Immature natural killer cell (primary cell): ENCODE results near the gene QKI. TPM values are rescaled to one million over a fixed set of nuclear protein-coding genes. Genes with fewer than 3 reads are reported as not detected.

Experiments
- DNase-seq, 3 donors: peaks; one replicate each; pipeline ENCODE4 v3.0.0; 2022; ENCODE audit warnings: mixed read lengths in 1 of 3
- H3K27ac Mint-ChIP-seq, 6 donors: one replicate each; pipeline ENCODE4 v1.8.0; 2020; ENCODE audit warnings: mixed read lengths in 6 of 6, mild to moderate bottlenecking in 5 of 6, inconsistent platforms in 4 of 6, moderate library complexity in 3 of 6
- H3K27me3 Mint-ChIP-seq, 3 donors: one replicate each; pipeline ENCODE4 v1.8.0; 2020 to 2021; ENCODE audit warnings: low read depth in 3 of 3, mild to moderate bottlenecking in 3 of 3, mixed read lengths in 3 of 3, moderate library complexity in 3 of 3, inconsistent platforms in 1 of 3
- H3K36me3 Mint-ChIP-seq, 3 donors: one replicate each; pipeline ENCODE4 v1.8.0; 2020; ENCODE audit warnings: mixed read lengths in 3 of 3, inconsistent platforms in 2 of 3, mild to moderate bottlenecking in 2 of 3
- H3K4me1 Mint-ChIP-seq, 2 donors: one replicate each; pipeline ENCODE4 v1.8.0; 2020; ENCODE audit warnings: inconsistent platforms in 2 of 2, mild to moderate bottlenecking in 2 of 2, mixed read lengths in 2 of 2, moderate library complexity in 1 of 2
- H3K4me3 Mint-ChIP-seq, 5 donors: one replicate each; pipeline ENCODE4 v1.8.0; 2020; ENCODE audit warnings: mild to moderate bottlenecking in 5 of 5, mixed read lengths in 5 of 5, inconsistent platforms in 3 of 5, moderate library complexity in 3 of 5
- H3K9me3 Mint-ChIP-seq, 6 donors: one replicate each; pipeline ENCODE4 v1.8.0; 2020; ENCODE audit warnings: mild to moderate bottlenecking in 6 of 6, mixed read lengths in 6 of 6, inconsistent platforms in 4 of 6, moderate library complexity in 3 of 6
- polyA plus RNA-seq, 3 donors: library from polyadenylated mRNA; unstranded; fragments of 300-500 nt; fragmentation: Illumina TruSeq; gene quantifications; one replicate each; pipeline ENCODE4 v1.2.3, GENCODE V29; 2021

QKI gene
- polyA plus RNA-seq, 3 donors from 2014 or later: 12.3 to 29.1 (median 21.1) TPM

GRCh38 chr6:163501026-163501425 is 86.5 kb downstream of the QKI start:
- no peak for DNase-seq
- peaks cover 0 to 4% (median 0%) of the 10 kb centered on the region in 3 donors for H3K36me3 Mint-ChIP-seq
- no peak overlapping the region for H3K4me3 Mint-ChIP-seq
- H3K27me3 Mint-ChIP-seq: no peaks in the 10 kb centered on the region
- H3K9me3 Mint-ChIP-seq: no peaks in the 10 kb centered on the region
- peaks cover 59 to 92% of the 10 kb centered on the region in 2 donors for H3K4me1 Mint-ChIP-seq
- peak overlapping the region in 2 of 6 donors; percentile 25 to 72 for H3K27ac Mint-ChIP-seq

GRCh38 chr6:163501439-163501838 is 86.9 kb downstream of the QKI start:
- peak overlapping the region in 2 of 6 donors; percentile 25 to 72 for H3K27ac Mint-ChIP-seq
- no peak for DNase-seq
- H3K27me3 Mint-ChIP-seq: no peaks in the 10 kb centered on the region
- H3K4me1 Mint-ChIP-seq: peaks cover 59 to 92% of the 10 kb centered on the region in 2 donors
- no peaks in the 10 kb centered on the region for H3K9me3 Mint-ChIP-seq
- peaks cover 0 to 4% (median 0%) of the 10 kb centered on the region in 3 donors for H3K36me3 Mint-ChIP-seq
- H3K4me3 Mint-ChIP-seq: no peak overlapping the region

DNA sequence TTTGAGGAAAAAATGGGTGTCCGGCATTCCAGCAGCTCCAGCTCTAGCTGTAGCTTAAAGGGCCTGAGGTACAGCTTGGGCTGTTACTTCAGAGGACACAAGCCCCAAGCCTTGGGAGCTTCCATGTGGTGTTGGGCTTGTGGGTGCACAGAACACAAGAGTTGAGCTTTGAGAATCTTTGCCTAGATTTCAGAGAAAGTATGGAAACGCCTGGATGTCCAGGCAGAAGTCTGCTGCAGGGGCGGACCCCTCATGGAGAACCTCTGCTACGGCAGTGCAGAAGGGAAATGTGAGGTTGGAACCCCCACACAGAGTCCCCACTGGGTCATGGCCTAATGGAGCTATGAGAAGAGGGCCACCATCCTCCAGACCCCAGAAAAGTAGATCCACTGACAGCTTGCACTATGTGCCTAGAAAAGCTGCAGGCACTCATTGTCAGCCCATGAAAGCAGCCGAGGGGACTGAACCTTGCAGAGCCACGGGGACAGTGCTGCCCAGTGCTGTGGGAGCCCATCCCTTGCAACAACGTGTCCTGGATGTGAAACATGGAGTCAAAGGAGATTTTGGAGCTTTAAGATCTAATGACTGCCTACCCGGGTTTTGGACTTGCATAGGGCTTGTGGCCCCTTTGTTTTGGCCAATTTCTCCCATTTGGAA is 90.6 kb downstream of the QKI start:
- Mint-ChIP-seq H3K4me3 (no peak overlapping the region), H3K27ac (no peak overlapping the region), H3K4me1 (peaks cover 46 to 73% of the 10 kb centered on the region in 2 donors), H3K36me3 (peaks cover 12 to 16% (median 12%) of the 10 kb centered on the region in 3 donors), H3K27me3 (peaks cover 0 to 2% (median 0%) of the 10 kb centered on the region in 3 donors), H3K9me3 (peaks cover 7 to 14% (median 11%) of the 10 kb centered on the region in 6 donors)
- DNase-seq: no peak

- Mint-ChIP-seq H3K4me3 (no peak overlapping the region), H3K27me3 (peaks cover 0 to 2% (median 0%) of the 10 kb centered on the region in 3 donors), H3K27ac (no peak overlapping the region), H3K36me3 (peaks cover 12 to 16% (median 12%) of the 10 kb centered on the region in 3 donors), H3K9me3 (peaks cover 7 to 14% (median 11%) of the 10 kb centered on the region in 6 donors), H3K4me1 (peaks cover 39 to 73% of the 10 kb centered on the region in 2 donors)
- DNase-seq: no peak
Observed at GRCh38 chr6:163507965-163508364, 93.4 kb downstream of the QKI start.

DNA sequence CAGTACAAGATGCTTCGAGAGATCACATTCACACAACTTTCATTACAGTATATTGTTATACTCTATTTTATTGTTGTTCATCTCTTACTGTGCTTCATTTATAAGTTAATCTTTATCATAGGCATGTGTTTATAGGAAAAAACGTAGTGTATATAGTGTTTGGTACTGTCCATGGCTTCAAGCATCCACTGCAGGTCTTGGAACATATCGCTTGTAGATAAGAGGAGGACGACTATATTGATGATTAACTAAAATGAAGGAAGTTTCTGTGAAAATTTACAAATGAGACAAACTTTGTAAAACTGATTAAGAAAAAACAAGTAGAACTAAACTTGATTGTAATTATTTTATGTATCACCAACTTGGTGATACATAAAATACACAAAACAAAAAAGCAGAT is 98.5 kb downstream of the QKI start:
- H3K27me3 Mint-ChIP-seq: peaks cover 0 to 2% (median 0%) of the 10 kb centered on the region in 3 donors
- H3K4me3 Mint-ChIP-seq: no peak overlapping the region
- H3K4me1 Mint-ChIP-seq: peaks cover 28 to 70% of the 10 kb centered on the region in 2 donors
- H3K9me3 Mint-ChIP-seq: peaks cover 2 to 4% (median 2%) of the 10 kb centered on the region in 6 donors
- H3K27ac Mint-ChIP-seq: peak overlapping the region in 3 of 6 donors; percentile 5 to 39 (median 6)
- DNase-seq: no peak
- peaks cover 3 to 4% (median 3%) of the 10 kb centered on the region in 3 donors for H3K36me3 Mint-ChIP-seq

DNA sequence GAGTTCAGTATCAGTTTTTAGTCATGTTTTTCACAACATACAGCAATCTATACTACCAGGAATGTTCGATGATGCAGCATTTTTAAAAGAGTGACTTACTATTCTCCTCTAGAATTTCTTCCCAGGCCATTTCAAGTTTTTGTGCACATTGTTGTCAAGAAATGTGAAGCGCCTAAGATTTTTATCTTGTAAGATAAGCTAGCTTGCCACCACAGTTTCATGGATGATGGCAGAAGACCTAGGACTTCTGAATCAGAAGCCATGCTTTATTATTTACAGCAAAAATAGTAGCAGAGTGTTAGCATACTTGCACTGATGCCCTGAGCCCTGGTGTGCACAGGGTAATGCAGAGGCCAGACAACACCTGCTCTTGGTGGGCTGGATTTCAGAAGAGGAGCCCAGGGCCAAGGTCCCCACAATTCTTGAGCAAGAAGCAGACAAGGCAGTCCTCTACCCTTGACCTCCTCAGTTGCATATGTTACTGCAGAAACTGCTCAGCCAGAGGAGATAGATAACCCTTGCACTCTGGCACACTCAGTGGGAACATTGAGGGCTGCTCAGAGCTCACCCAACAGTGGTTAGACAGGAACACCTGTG is 99.2 kb downstream of the QKI start:
- H3K36me3 Mint-ChIP-seq: no peaks in the 10 kb centered on the region
- no peak for DNase-seq
- H3K4me1 Mint-ChIP-seq: peaks cover 34 to 73% of the 10 kb centered on the region in 2 donors
- peak overlapping the region in 1 of 6 donors; percentile 40 for H3K27ac Mint-ChIP-seq
- H3K27me3 Mint-ChIP-seq: peaks cover 0 to 2% (median 0%) of the 10 kb centered on the region in 3 donors
- no peak overlapping the region for H3K4me3 Mint-ChIP-seq
- no peaks in the 10 kb centered on the region for H3K9me3 Mint-ChIP-seq

DNA sequence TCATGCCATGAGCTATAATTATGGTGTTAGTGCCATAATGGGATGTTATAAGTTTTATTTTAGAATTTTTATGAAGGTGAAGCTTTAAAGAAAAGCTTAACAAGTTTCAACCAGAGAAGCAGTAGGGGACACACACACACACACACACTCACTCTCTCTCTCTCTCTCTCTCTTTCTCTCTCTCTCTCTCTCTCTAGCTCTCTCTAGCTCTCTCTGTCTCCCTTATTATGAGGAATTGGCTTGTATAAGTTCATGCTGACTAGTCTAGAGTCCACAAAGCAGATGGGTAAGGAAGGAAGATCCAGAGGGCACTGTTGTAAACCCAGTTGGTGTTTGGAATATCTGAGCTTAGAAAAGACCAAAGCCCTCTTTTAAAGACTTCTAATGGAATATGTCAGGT is 102.4 kb downstream of the QKI start:
- H3K27me3 Mint-ChIP-seq: peaks cover 0 to 2% (median 0%) of the 10 kb centered on the region in 3 donors
- no peak for DNase-seq
- peak overlapping the region in 2 of 5 donors; percentile 21 to 32 for H3K4me3 Mint-ChIP-seq
- H3K4me1 Mint-ChIP-seq: peaks cover 52 to 95% of the 10 kb centered on the region in 2 donors
- H3K9me3 Mint-ChIP-seq: no peaks in the 10 kb centered on the region
- H3K36me3 Mint-ChIP-seq: no peaks in the 10 kb centered on the region
- peak overlapping the region in 4 of 6 donors; percentile 4 to 58 (median 38) for H3K27ac Mint-ChIP-seq

- H3K36me3 Mint-ChIP-seq: no peaks in the 10 kb centered on the region
- no peak for DNase-seq
- no peak overlapping the region for H3K27ac Mint-ChIP-seq
- H3K27me3 Mint-ChIP-seq: peaks cover 0 to 2% (median 0%) of the 10 kb centered on the region in 3 donors
- no peaks in the 10 kb centered on the region for H3K9me3 Mint-ChIP-seq
- H3K4me3 Mint-ChIP-seq: no peak overlapping the region
- H3K4me1 Mint-ChIP-seq: peaks cover 50 to 85% of the 10 kb centered on the region in 2 donors
Observed at GRCh38 chr6:163520956-163521355, 106.4 kb downstream of the QKI start.

GRCh38 chr6:163522033-163522432 is 107.5 kb downstream of the QKI start:
- Mint-ChIP-seq H3K4me3 (no peak overlapping the region), H3K27ac (no peak overlapping the region), H3K4me1 (peaks cover 48 to 89% of the 10 kb centered on the region in 2 donors), H3K9me3 (no peaks in the 10 kb centered on the region), H3K36me3 (no peaks in the 10 kb centered on the region), H3K27me3 (no peaks in the 10 kb centered on the region)
- DNase-seq: no peak

- Mint-ChIP-seq H3K27ac (peak overlapping the region in 2 of 6 donors; percentile 37 to 66), H3K4me3 (no peak overlapping the region), H3K27me3 (no peaks in the 10 kb centered on the region)
Observed at GRCh38 chr6:163525926-163526325, 111.4 kb downstream of the QKI start.

DNA sequence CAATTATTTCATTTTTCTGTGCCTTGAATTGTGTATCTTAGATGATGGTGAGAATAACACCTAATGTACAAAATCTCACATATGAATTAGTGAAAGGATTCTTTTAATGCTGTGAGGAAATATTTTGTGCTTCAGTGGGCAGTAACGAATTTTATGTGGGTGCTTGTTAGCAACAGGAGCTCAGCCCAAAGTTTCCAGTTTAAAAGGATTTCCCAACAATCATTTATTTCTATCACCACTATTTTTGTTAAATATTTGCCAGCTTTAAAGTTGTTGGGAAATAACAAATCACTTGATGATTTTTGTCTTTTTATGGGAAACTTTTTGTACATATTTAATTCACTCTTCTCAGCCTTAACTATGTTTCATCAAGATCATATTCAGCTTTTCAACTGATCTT is 111.8 kb downstream of the QKI start:
- no peaks in the 10 kb centered on the region for H3K36me3 Mint-ChIP-seq
- no peaks in the 10 kb centered on the region for H3K9me3 Mint-ChIP-seq
- no peak overlapping the region for H3K27ac Mint-ChIP-seq
- H3K27me3 Mint-ChIP-seq: no peaks in the 10 kb centered on the region
- no peak for DNase-seq
- H3K4me3 Mint-ChIP-seq: no peak overlapping the region
- peaks cover 47 to 89% of the 10 kb centered on the region in 2 donors for H3K4me1 Mint-ChIP-seq

More at GRCh38 chr6:163525926-163526325, 111.4 kb downstream of the QKI start:
- peaks cover 42 to 89% of the 10 kb centered on the region in 2 donors for H3K4me1 Mint-ChIP-seq
- H3K9me3 Mint-ChIP-seq: no peaks in the 10 kb centered on the region
- DNase-seq: no peak
- H3K36me3 Mint-ChIP-seq: no peaks in the 10 kb centered on the region

- H3K27me3 Mint-ChIP-seq: no peaks in the 10 kb centered on the region
- no peaks in the 10 kb centered on the region for H3K36me3 Mint-ChIP-seq
- peak overlapping the region in 1 of 6 donors; percentile 29 for H3K27ac Mint-ChIP-seq
- DNase-seq: no peak
- no peak overlapping the region for H3K4me3 Mint-ChIP-seq
- peaks cover 52 to 91% of the 10 kb centered on the region in 2 donors for H3K4me1 Mint-ChIP-seq
- H3K9me3 Mint-ChIP-seq: no peaks in the 10 kb centered on the region
Observed at GRCh38 chr6:163527291-163527690, 112.8 kb downstream of the QKI start.

GRCh38 chr6:163529605-163530004 is 115.1 kb downstream of the QKI start:
- no peaks in the 10 kb centered on the region for H3K27me3 Mint-ChIP-seq
- peaks cover 0 to 2% (median 0%) of the 10 kb centered on the region in 3 donors for H3K36me3 Mint-ChIP-seq
- peaks cover 49 to 96% of the 10 kb centered on the region in 2 donors for H3K4me1 Mint-ChIP-seq
- H3K4me3 Mint-ChIP-seq: no peak overlapping the region
- no peaks in the 10 kb centered on the region for H3K9me3 Mint-ChIP-seq
- DNase-seq: no peak
- no peak overlapping the region for H3K27ac Mint-ChIP-seq

- no peak overlapping the region for H3K27ac Mint-ChIP-seq
- H3K4me3 Mint-ChIP-seq: no peak overlapping the region
- H3K9me3 Mint-ChIP-seq: no peaks in the 10 kb centered on the region
- no peak for DNase-seq
- H3K4me1 Mint-ChIP-seq: peaks cover 48 to 95% of the 10 kb centered on the region in 2 donors
- peaks cover 0 to 6% (median 0%) of the 10 kb centered on the region in 3 donors for H3K36me3 Mint-ChIP-seq
- no peaks in the 10 kb centered on the region for H3K27me3 Mint-ChIP-seq
Observed at GRCh38 chr6:163530406-163530805, 115.9 kb downstream of the QKI start.
